Mammary epithelial cell (primary cell): ENCODE measurements around the gene ZIM2.

Experiments
- CTCF ChIP-seq, 2 donors: IDR thresholded peaks in 1 of 2; conservative IDR thresholded peaks in 1 of 2; 2 replicates each; pipeline ENCODE4 v1.5.1; 2011 to 2012; ENCODE audit warnings: inconsistent platforms in 2 of 2, low read length in 2 of 2, mild to moderate bottlenecking in 2 of 2, control low read depth in 1 of 2, low read depth in 1 of 2; ENCODE audit not compliant: insufficient read depth in 1 of 2; ENCODE audit errors: extremely low read depth in 1 of 2
- EZH2 ChIP-seq: IDR thresholded peaks from 2 replicates; pipeline ENCODE4 v1.6.1; 2012; ENCODE audit warnings: low read length, inconsistent platforms, borderline replicate concordance

- no peak for TF ChIP-seq EZH2
- TF ChIP-seq CTCF (conservative IDR thresholded peaks at IDR 0.05 in 1 of 2, IDR thresholded peaks at IDR 0.05 in 1 of 2; ENCODE audit: extremely low read depth in 1 of 2, insufficient read depth in 1 of 2, low read depth in 1 of 2, low read length in 2 of 2) = no peak
Measured at GRCh38 chr19:56864443-56865125, 24.1 kb upstream of the ZIM2 start.
